H1 (cell line): ENCODE measurements around the gene PJVK. TPM values are rescaled to one million over a fixed set of nuclear protein-coding genes. Genes with fewer than 3 reads are reported as not detected.

Source experiments
- CTCF ChIA-PET: fragments of 300-600 bp; sonication (Branson Sonifier 250); formaldehyde crosslinking; loops from one replicate; lab custom pipeline; 2021; ENCODE audit not compliant: partially characterized antibody; lab: Charles Lee
- POLR2A ChIA-PET: fragments of 300-600 bp; sonication (Branson Sonifier 250); formaldehyde crosslinking; loops from one replicate; lab custom pipeline; 2021; ENCODE audit warnings: inconsistent platforms; ENCODE audit not compliant: partially characterized antibody; lab: Charles Lee
- DNase-seq, 2 experiments: peaks; one replicate each; pipeline versions ENCODE4 v3.0.0 to v3.0.0-alpha.2; 2010 to 2022; ENCODE audit warnings: low spot score in 2 of 2, low read depth in 1 of 2, mixed read lengths in 1 of 2
- FAIRE-seq: peaks from 2 replicates; lab custom pipeline; 2011; peaks lifted over from hg19 to GRCh38; lab: Jason Lieb, UNC
- H2AFZ ChIP-seq: 2 replicates; pipeline ENCODE4 v1.8.1; 2012; ENCODE audit warnings: low read length, inconsistent platforms
- H2AK5ac ChIP-seq: 2 replicates; pipeline ENCODE4 v1.6.1; 2013; ENCODE audit warnings: low read depth, low read length
- H2BK120ac ChIP-seq: replicated peaks from 2 replicates; pipeline ENCODE3; 2013; ENCODE audit warnings: low read depth, low read length, inconsistent platforms
- H2BK12ac ChIP-seq: 2 replicates; pipeline ENCODE4 v1.6.1; 2013; ENCODE audit warnings: low read depth, low read length
- H2BK15ac ChIP-seq: 2 replicates; pipeline ENCODE4 v1.6.1; 2013; ENCODE audit warnings: low read length
- H2BK20ac ChIP-seq: 2 replicates; pipeline ENCODE4 v1.6.1; 2013; ENCODE audit warnings: low read length
- H2BK5ac ChIP-seq: 2 replicates; pipeline ENCODE4 v1.6.1; 2013; ENCODE audit warnings: low read depth, low read length
- H3K14ac ChIP-seq: 2 replicates; pipeline ENCODE4 v1.6.1; 2013; ENCODE audit warnings: inconsistent platforms; ENCODE audit not compliant: insufficient read length
- H3K18ac ChIP-seq: 2 replicates; pipeline ENCODE4 v1.6.1; 2013; ENCODE audit warnings: low read length; ENCODE audit errors: extremely low read depth
- H3K23ac ChIP-seq: 2 replicates; pipeline ENCODE4 v1.6.1; 2013; ENCODE audit warnings: inconsistent platforms; ENCODE audit not compliant: insufficient read length
- H3K23me2 ChIP-seq: 2 replicates; pipeline ENCODE4 v1.6.1; 2013; ENCODE audit warnings: low read depth, low read length
- H3K27ac ChIP-seq: 2 replicates; pipeline ENCODE4 v1.6.1; 2011; ENCODE audit warnings: low read depth, low read length, inconsistent platforms
- H3K27me3 ChIP-seq, 4 experiments: replicated peaks in 1 of 4; 1 replicate in 1 of 4; 2 replicates in 3 of 4; pipeline versions ENCODE4 v1.6.1 to v1.8.1; 2011 to 2013; ENCODE audit warnings: low read length in 3 of 4, mild to moderate bottlenecking in 3 of 4, inconsistent platforms in 2 of 4, mixed read lengths in 2 of 4, moderate library complexity in 1 of 4; ENCODE audit not compliant: control insufficient read depth in 3 of 4, insufficient read depth in 3 of 4; ENCODE audit errors: extremely low read depth in 1 of 4
- H3K36me3 ChIP-seq, 4 experiments: 2 replicates each; pipeline versions ENCODE4 v1.6.1 to v1.8.1; 2011 to 2013; ENCODE audit warnings: mild to moderate bottlenecking in 4 of 4, low read length in 3 of 4, moderate library complexity in 2 of 4, control low read depth in 1 of 4, inconsistent platforms in 1 of 4; ENCODE audit not compliant: insufficient read depth in 4 of 4, control insufficient read depth in 2 of 4
- H3K4ac ChIP-seq: replicated peaks from 2 replicates; pipeline ENCODE3; 2013; ENCODE audit warnings: low read length, low read depth, mixed read lengths, inconsistent platforms; ENCODE audit not compliant: insufficient read length
- H3K4me1 ChIP-seq, 4 experiments: replicated peaks in 1 of 4; 1 replicate in 1 of 4; 2 replicates in 3 of 4; pipeline versions ENCODE4 v1.6.1 to v1.8.1; 2011 to 2013; ENCODE audit warnings: low read length in 3 of 4, inconsistent platforms in 2 of 4, mixed read lengths in 1 of 4; ENCODE audit not compliant: insufficient read depth in 4 of 4, control insufficient read depth in 3 of 4
- H3K4me2 ChIP-seq, 2 experiments: 2 replicates each; pipeline versions ENCODE4 v1.6.1 to v1.8.1; 2011 to 2013; ENCODE audit warnings: low read depth in 2 of 2, low read length in 2 of 2, control low read depth in 1 of 2, inconsistent platforms in 1 of 2, mild to moderate bottlenecking in 1 of 2; ENCODE audit not compliant: insufficient read depth in 1 of 2
- H3K4me3 ChIP-seq, 4 experiments: fragments of 200-600, 300-600 bp in 1 of 4; sonication (generic), shearing (Covaris generic), sonication (Bioruptor Twin) in 1 of 4; 2 replicates each; pipeline versions ENCODE4 v1.5.1 to v1.8.1; 2011 to 2016; ENCODE audit warnings: low read length in 4 of 4, low read depth in 3 of 4, control low read depth in 2 of 4, inconsistent platforms in 2 of 4, mild to moderate bottlenecking in 2 of 4, mixed read lengths in 1 of 4, moderate library complexity in 1 of 4; ENCODE audit not compliant: insufficient read depth in 2 of 4; ENCODE audit errors: extremely low read depth in 1 of 4
- H3K56ac ChIP-seq: replicated peaks from 2 replicates; pipeline ENCODE3; 2013; ENCODE audit warnings: low read depth, mild to moderate bottlenecking, mixed read lengths, low read length, inconsistent platforms; ENCODE audit not compliant: insufficient read length
- H3K79me1 ChIP-seq: 2 replicates; pipeline ENCODE4 v1.6.1; 2013; ENCODE audit warnings: low read depth, low read length, control low read depth
- H3K79me2 ChIP-seq, 2 experiments: 2 replicates each; pipeline versions ENCODE4 v1.6.1 to v1.8.1; 2012 to 2013; ENCODE audit warnings: low read length in 2 of 2, mild to moderate bottlenecking in 2 of 2, inconsistent platforms in 1 of 2; ENCODE audit not compliant: insufficient read depth in 2 of 2, control insufficient read depth in 1 of 2
- H3K9ac ChIP-seq, 4 experiments: replicated peaks in 1 of 4; 1 replicate in 1 of 4; 2 replicates in 3 of 4; pipeline versions ENCODE4 v1.6.1 to v1.8.1; 2011 to 2013; ENCODE audit warnings: low read depth in 3 of 4, low read length in 3 of 4, control low read depth in 2 of 4, mild to moderate bottlenecking in 2 of 4, moderate library complexity in 2 of 4, inconsistent platforms in 1 of 4; ENCODE audit errors: extremely low read depth in 1 of 4
- H3K9me3 ChIP-seq, 2 experiments: 2 replicates each; pipeline versions ENCODE4 v1.6.1 to v1.8.1; 2012 to 2013; ENCODE audit warnings: mild to moderate bottlenecking in 2 of 2, moderate library complexity in 2 of 2, control low read depth in 1 of 2, inconsistent platforms in 1 of 2, low read depth in 1 of 2, low read length in 1 of 2, mixed read lengths in 1 of 2; ENCODE audit not compliant: insufficient read depth in 2 of 2
- H4K20me1 ChIP-seq, 2 experiments: replicated peaks in 1 of 2; 2 replicates each; pipeline versions ENCODE3 to v1.8.1; 2011 to 2013; ENCODE audit warnings: inconsistent platforms in 2 of 2, low read length in 2 of 2, mild to moderate bottlenecking in 1 of 2; ENCODE audit not compliant: insufficient read depth in 2 of 2, control insufficient read depth in 1 of 2
- H4K5ac ChIP-seq: 2 replicates; pipeline ENCODE4 v1.6.1; 2013; ENCODE audit warnings: low read length, low read depth, mixed read lengths, inconsistent platforms; ENCODE audit not compliant: insufficient read length
- H4K8ac ChIP-seq: 2 replicates; pipeline ENCODE4 v1.8.0; 2013; ENCODE audit warnings: mild to moderate bottlenecking, moderate library complexity, low read length, inconsistent platforms; ENCODE audit not compliant: insufficient read depth; ENCODE audit errors: extremely low read depth
- H4K91ac ChIP-seq: replicated peaks from 2 replicates; pipeline ENCODE3; 2013; ENCODE audit warnings: low read length, mixed read lengths, inconsistent platforms; ENCODE audit not compliant: insufficient read length
- CHD1 ChIP-seq: IDR thresholded peaks from 2 replicates; pipeline ENCODE4 v1.6.1; 2012; ENCODE audit warnings: low read depth, low read length, improper control_type of control experiment
- GABPA ChIP-seq: IDR thresholded peaks from 2 replicates; pipeline ENCODE4 v1.6.1; 2011; ENCODE audit warnings: mild to moderate bottlenecking, low read length, moderate library complexity, borderline replicate concordance; ENCODE audit not compliant: insufficient read depth
- JUN ChIP-seq: IDR thresholded peaks from 2 replicates; pipeline ENCODE4 v1.6.1; 2011; ENCODE audit warnings: low read depth, mild to moderate bottlenecking, improper control_type of control experiment, low read length
- KDM1A ChIP-seq: fragments of 200-600, 300-600 bp; sonication (generic); IDR thresholded peaks from 2 replicates; pipeline ENCODE4 v1.7.1; 2016; ENCODE audit warnings: mild to moderate bottlenecking, low read length, borderline replicate concordance
- NRF1 ChIP-seq: IDR thresholded peaks from 2 replicates; pipeline ENCODE4 v1.6.1; 2011; ENCODE audit warnings: mild to moderate bottlenecking, low read depth, low read length, improper control_type of control experiment
- POLR2A ChIP-seq, 2 experiments: IDR thresholded peaks; 1 replicate in 1 of 2; 2 replicates in 1 of 2; pipeline ENCODE4 v1.6.1; 2011; ENCODE audit warnings: low read depth in 2 of 2, low read length in 2 of 2, mild to moderate bottlenecking in 2 of 2; ENCODE audit errors: control extremely low read depth in 1 of 2
- RFX5 ChIP-seq: IDR thresholded peaks from 2 replicates; pipeline ENCODE4 v1.6.1; 2011; ENCODE audit warnings: low read depth, low read length, improper control_type of control experiment, borderline replicate concordance
- SIRT6 ChIP-seq: IDR thresholded peaks from one replicate; pipeline ENCODE4 v1.7.1; 2012; ENCODE audit warnings: low read length, inconsistent platforms
- SP2 ChIP-seq: IDR thresholded peaks from 2 replicates; pipeline ENCODE4 v1.6.1; 2012; ENCODE audit warnings: mild to moderate bottlenecking, low read length, inconsistent platforms
- WGBS, 2 experiments: shearing (Covaris generic) in 1 of 2; methylation state at CpG; one replicate each; pipeline versions ENCODE4 v1.1.6 to v1.1.7; 2013 to 2015; ENCODE audit warnings: low lambda C conversion rate in 2 of 2, mixed read lengths in 2 of 2, inconsistent platforms in 1 of 2, low coverage in 1 of 2, missing lambda C conversion rate in 1 of 2; ENCODE audit not compliant: insufficient replicate concordance in 2 of 2, insufficient coverage in 1 of 2, insufficient read length in 1 of 2; ENCODE audit errors: extremely low coverage in 1 of 2, missing lambda C conversion rate in 1 of 2; 5-methylcytosine and 5-hydroxymethylcytosine counted together
- polyA plus RNA-seq, 7 experiments: library from polyadenylated mRNA; depleted of rRNA in 3 of 7; stranded (reverse) in 5 of 7; unstranded in 2 of 7; fragments of >200 nt in 5 of 7; fragments of 200-250 nt in 2 of 7; gene quantifications; 1 replicate in 5 of 7; 2 replicates in 1 of 7; 4 replicates in 1 of 7; pipeline versions ENCODE4 v1.2.1 to v1.2.3, GENCODE V29; 2011 to 2013; ENCODE audit warnings: missing spikeins in 2 of 7, mixed read lengths in 2 of 7
- total RNA-seq: library from RNA; stranded (reverse); fragmentation: NEBNext Ultra II Directional; extraction: Animal tissue kit (Norgen Biotek cat#: 25700); gene quantifications from 2 replicates; pipeline ENCODE4 v1.2.1, GENCODE V29; 2021
- TF ChIP-seq, protein P1 (sequence below): IDR thresholded peaks from 2 replicates; pipeline ENCODE4 v1.6.1; 2011; ENCODE audit warnings: low read length, improper control_type of control experiment

Gene PJVK
- total and polyA plus RNA-seq, 2 of the 8 experiments (the other 6 are each of a cell fraction or from before 2014, with no cell fraction given): 2.4 to 2.8 TPM

DNA sequence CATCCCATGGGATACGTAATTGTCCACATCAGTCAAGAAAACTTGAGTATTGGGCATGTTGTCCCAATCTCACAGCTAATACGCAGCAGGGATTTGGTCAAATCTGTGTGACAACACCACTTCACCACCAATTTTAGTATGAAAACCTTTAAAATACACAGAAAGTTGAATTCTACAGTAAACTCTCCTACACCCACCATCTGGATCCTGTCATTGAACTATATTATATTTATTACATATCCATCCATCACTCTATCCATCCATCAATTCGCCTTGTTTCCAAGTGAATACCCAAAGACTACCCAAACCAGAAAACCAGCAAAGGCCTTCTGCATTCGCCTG, 28.1 kb downstream of the PJVK start:
- Histone ChIP-seq H4K5ac (no peak overlapping the region), H2AFZ (no peak overlapping the region), H3K9me3 (no peaks in the 10 kb centered on the region), H2AK5ac (no peak overlapping the region), H3K9ac (no peak overlapping the region), H3K79me2 (peaks cover 0 to 28% of the 10 kb centered on the region in 2 experiments; a peak in 2 of 4 replicates), H3K4me3 (peak overlapping the region in 3 of 4 experiments; percentile 80 to 92 (median 81); a peak in 6 of 8 replicates), H3K27ac (no peak overlapping the region), H3K4me1 (peaks cover 0 to 12% (median 4%) of the 10 kb centered on the region in 4 experiments; a peak in 3 of 7 replicates), H3K56ac (no peak overlapping the region), H2BK15ac (peak overlapping the region; percentile 49; the same call in 1 of the 2 replicates), H4K20me1 (peaks cover 2 to 3% of the 10 kb centered on the region in 2 experiments), H3K4ac (no peak overlapping the region), H2BK120ac (no peak overlapping the region), H3K4me2 (peak overlapping the region; percentile 59 to 92; a peak in 3 of 4 replicates), H2BK12ac (no peak overlapping the region; the same call in 1 of the 2 replicates), H3K36me3 (no peaks in the 10 kb centered on the region), H3K14ac (no peak overlapping the region), H3K79me1 (peaks cover 2% of the 10 kb centered on the region; the same call in 1 of the 2 replicates), H3K23me2 (peaks cover 9% of the 10 kb centered on the region), H3K27me3 (no peaks in the 10 kb centered on the region; a peak in 2 of 7 replicates), H3K18ac (no peak overlapping the region), H4K91ac (no peak overlapping the region), H2BK5ac (no peak overlapping the region), H2BK20ac (no peak overlapping the region), H3K23ac (no peak overlapping the region), H4K8ac (no peak overlapping the region)
- ChIA-PET POLR2A (interaction anchor here (1.2 to 2.5 kb wide), 2 partner anchors 23 to 28 kb away, joined by 3 to 17 read pairs; partner anchors contain the start of genes PJVK and PRKRA), CTCF (interaction anchor here (0.7 to 1.3 kb wide), 3 partner anchors 10 to 29 kb away, joined by 3 to 4 read pairs (median 3); partner anchors contain the start of gene PRKRA)
- FAIRE-seq (no peak), DNase-seq (no peak)
- 49 to 100% methylated on average over 1 to 4 of the region's 4 CpGs for WGBS, 2 experiments
- TF ChIP-seq NRF1 (no peak), JUN (no peak), GABPA (no peak), SP2 (no peak), CHD1 (no peak), POLR2A (IDR thresholded peaks at IDR 0.05; ENCODE audit: control extremely low read depth in 1 of 2, low read depth in 2 of 2, low read length in 2 of 2) (no peak), RFX5 (no peak), KDM1A (no peak), SIRT6 (no peak)
- TF ChIP-seq, protein P1, sequence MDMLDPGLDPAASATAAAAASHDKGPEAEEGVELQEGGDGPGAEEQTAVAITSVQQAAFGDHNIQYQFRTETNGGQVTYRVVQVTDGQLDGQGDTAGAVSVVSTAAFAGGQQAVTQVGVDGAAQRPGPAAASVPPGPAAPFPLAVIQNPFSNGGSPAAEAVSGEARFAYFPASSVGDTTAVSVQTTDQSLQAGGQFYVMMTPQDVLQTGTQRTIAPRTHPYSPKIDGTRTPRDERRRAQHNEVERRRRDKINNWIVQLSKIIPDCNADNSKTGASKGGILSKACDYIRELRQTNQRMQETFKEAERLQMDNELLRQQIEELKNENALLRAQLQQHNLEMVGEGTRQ: no peak
